HepG2 (cell line): ENCODE results near the gene CDK2. TPM values are rescaled to one million over a fixed set of nuclear protein-coding genes. Genes with fewer than 3 reads are reported as not detected.

Experiments used
- ATAC-seq: fragments of 200-7000 bp; cut with Tn5 transposase; 3 replicates; pipeline ENCODE4 v1.9.1; 2020; ENCODE audit warnings: mild to moderate bottlenecking, moderate library complexity
- BruUV-seq: library from RNA; stranded (reverse); fragments of 400-500 nt; replicated peaks from 2 replicates; lab custom pipeline; 2021; lab: Mats Ljungman, UMichigan
- CTCF ChIA-PET: fragments of 300-600 bp; formaldehyde crosslinking; extraction: SDS; loops from one replicate; lab custom pipeline; 2021; ENCODE audit warnings: low total read pairs, inconsistent platforms, low intra/inter-chr PET ratio; lab: Yijun Ruan, JAX
- POLR2A ChIA-PET: fragments of 350-600 bp; sonication (Branson Sonifier 250); formaldehyde crosslinking; loops from one replicate; lab custom pipeline; 2020; ENCODE audit warnings: antibody characterized with exemption, inconsistent platforms; lab: Yijun Ruan, JAX
- DNase-seq: peaks from one replicate; pipeline ENCODE4 v3.0.0-alpha.2; 2015; ENCODE audit warnings: low spot score
- FAIRE-seq: peaks from 3 replicates; lab custom pipeline; 2011; peaks lifted over from hg19 to GRCh38; lab: Jason Lieb, UNC
- H2AFZ ChIP-seq: one replicate; pipeline ENCODE4 v1.6.1; 2011; ENCODE audit warnings: low read length, inconsistent platforms
- H3K27ac ChIP-seq: fragments of 300-600 bp; 3 replicates; pipeline ENCODE4 v1.8.0; 2011; ENCODE audit warnings: mixed run types, mild to moderate bottlenecking, mixed read lengths, low read length, inconsistent platforms; ENCODE audit not compliant: insufficient read depth; ENCODE audit errors: extremely low read length
- H3K27me3 ChIP-seq, 2 experiments: fragments of 200-600 bp in 1 of 2; 2 replicates in 1 of 2; 3 replicates in 1 of 2; pipeline versions ENCODE4 v1.6.0 to v1.8.0; 2011; ENCODE audit warnings: low read length in 2 of 2, mild to moderate bottlenecking in 2 of 2, moderate library complexity in 2 of 2, inconsistent platforms in 1 of 2; ENCODE audit not compliant: insufficient read depth in 2 of 2, control insufficient read depth in 1 of 2
- H3K36me3 ChIP-seq, 2 experiments: fragments of 200-600 bp in 1 of 2; replicated peaks in 1 of 2; 2 replicates in 1 of 2; 3 replicates in 1 of 2; pipeline versions ENCODE4 v1.5.1 to v1.8.0; 2011; ENCODE audit warnings: low read length in 2 of 2, inconsistent platforms in 1 of 2; ENCODE audit not compliant: insufficient read depth in 2 of 2, control insufficient read depth in 1 of 2
- H3K4me1 ChIP-seq: 2 replicates; pipeline ENCODE4 v1.5.1; 2012; ENCODE audit warnings: low read length, inconsistent platforms; ENCODE audit not compliant: insufficient read depth
- H3K4me2 ChIP-seq: 2 replicates; pipeline ENCODE4 v1.6.0; 2011; ENCODE audit warnings: low read depth, low read length, inconsistent platforms
- H3K4me3 ChIP-seq, 3 experiments: fragments of 200-600 bp in 1 of 3; sonication (generic), shearing (Covaris generic) in 1 of 3; replicated peaks in 1 of 3; 2 replicates each; pipeline ENCODE4 v1.5.1; 2011 to 2016; ENCODE audit warnings: low read length in 3 of 3, inconsistent platforms in 2 of 3, low read depth in 2 of 3, mild to moderate bottlenecking in 2 of 3, control low read depth in 1 of 3, mixed read lengths in 1 of 3; ENCODE audit not compliant: insufficient read depth in 1 of 3
- H3K79me2 ChIP-seq: one replicate; pipeline ENCODE4 v1.6.1; 2011; ENCODE audit warnings: low read length, inconsistent platforms; ENCODE audit not compliant: insufficient read depth
- H3K9ac ChIP-seq: 2 replicates; pipeline ENCODE4 v1.6.0; 2011; ENCODE audit warnings: mild to moderate bottlenecking, low read depth, low read length, inconsistent platforms; ENCODE audit not compliant: insufficient read depth
- H3K9me3 ChIP-seq: 2 replicates; pipeline ENCODE4 v1.5.1; 2012; ENCODE audit warnings: mild to moderate bottlenecking, low read length
- H4K20me1 ChIP-seq: 2 replicates; pipeline ENCODE4 v1.6.0; 2011; ENCODE audit warnings: inconsistent platforms, mild to moderate bottlenecking, low read length, moderate library complexity; ENCODE audit not compliant: insufficient read depth
- ARNT2 ChIP-seq: sonication (generic); formaldehyde crosslinking; IDR thresholded peaks from 2 replicates; pipeline ENCODE4 v1.8.0; 2022; ENCODE audit warnings: mild to moderate bottlenecking, low read depth, missing genetic modification reagents, moderate library complexity
- CEBPB ChIP-seq: IDR thresholded peaks from 2 replicates; pipeline ENCODE4 v1.6.1; 2011; ENCODE audit warnings: low read depth, low read length, improper control_type of control experiment, borderline replicate concordance
- HMGA1 ChIP-seq: sonication (generic); formaldehyde crosslinking; conservative IDR thresholded peaks from 2 replicates; pipeline ENCODE4 v1.4.0; 2020; ENCODE audit warnings: missing genetic modification reagents
- NCOA2 ChIP-seq: sonication (generic); formaldehyde crosslinking; IDR thresholded peaks from 2 replicates; pipeline ENCODE4 v1.8.0; 2022; ENCODE audit warnings: inconsistent platforms
- NFRKB ChIP-seq: fragments of 450-650 bp; IDR thresholded peaks from 2 replicates; pipeline ENCODE4 v1.6.1; 2017
- NR2F2 ChIP-seq: IDR thresholded peaks from 2 replicates; pipeline ENCODE4 v1.6.1; 2012; ENCODE audit warnings: low read depth, inconsistent platforms, borderline replicate concordance
- NR3C1 ChIP-seq: sonication (generic); formaldehyde crosslinking; IDR thresholded peaks from 2 replicates; pipeline ENCODE4 v1.4.0; 2020; ENCODE audit warnings: missing genetic modification reagents
- PAF1 ChIP-seq: IDR thresholded peaks from 2 replicates; pipeline ENCODE4 v1.6.1; 2016; ENCODE audit warnings: missing genetic modification reagents, missing compliant biosample characterization
- PITX1 ChIP-seq: sonication (generic); formaldehyde crosslinking; IDR thresholded peaks from 2 replicates; pipeline ENCODE4 v1.5.1; 2020; ENCODE audit warnings: mild to moderate bottlenecking, missing genetic modification reagents
- SAFB2 ChIP-seq: sonication (generic); formaldehyde crosslinking; IDR thresholded peaks from 2 replicates; pipeline ENCODE4 v1.5.1; 2020; ENCODE audit warnings: missing genetic modification reagents, low read depth, mild to moderate bottlenecking, borderline replicate concordance
- SETDB1 ChIP-seq: sonication (generic); formaldehyde crosslinking; IDR thresholded peaks from 2 replicates; pipeline ENCODE4 v1.5.1; 2020; ENCODE audit warnings: missing genetic modification reagents, mild to moderate bottlenecking, borderline replicate concordance
- SIX4 ChIP-seq: sonication (generic); formaldehyde crosslinking; IDR thresholded peaks from 2 replicates; pipeline ENCODE4 v1.4.0; 2020; ENCODE audit warnings: missing genetic modification reagents
- TRIM24 ChIP-seq: sonication (generic); formaldehyde crosslinking; IDR thresholded peaks from 2 replicates; pipeline ENCODE4 v1.8.0; 2022; ENCODE audit warnings: mild to moderate bottlenecking, missing genetic modification reagents
- ZNF318 ChIP-seq: sonication (generic); formaldehyde crosslinking; IDR thresholded peaks from 2 replicates; pipeline ENCODE4 v1.4.0; 2020; ENCODE audit warnings: mild to moderate bottlenecking, missing genetic modification reagents
- ZNF570 ChIP-seq: sonication (generic); formaldehyde crosslinking; IDR thresholded peaks from 2 replicates; pipeline ENCODE4 v1.4.0; 2020; ENCODE audit warnings: mild to moderate bottlenecking, missing genetic modification reagents, borderline replicate concordance
- ZNF691 ChIP-seq: sonication (generic); formaldehyde crosslinking; IDR thresholded peaks from 2 replicates; pipeline ENCODE4 v1.4.0; 2020; ENCODE audit warnings: missing genetic modification reagents, low read depth, mild to moderate bottlenecking, borderline replicate concordance
- ZNF703 ChIP-seq: sonication (generic); formaldehyde crosslinking; IDR thresholded peaks from 2 replicates; pipeline ENCODE4 v1.5.1; 2020; ENCODE audit warnings: missing genetic modification reagents, mild to moderate bottlenecking, moderate library complexity, borderline replicate concordance
- WGBS: methylation state at CpG from one replicate; pipeline ENCODE4 v1.1.6; 2017; ENCODE audit warnings: low lambda C conversion rate; 5-methylcytosine and 5-hydroxymethylcytosine counted together
- in situ Hi-C: cut with HindIII; loops from 2 replicates; pipeline ENCODE4 v1.10.0; 2017; ENCODE audit warnings: low pct_unique_long_range_greater_than_20kb; ENCODE audit not compliant: extremely low pct_ligation_motif_present
- intact Hi-C: fragments of 100-400 bp; cut with micrococcal nuclease; formaldehyde crosslinking; loops from one replicate; pipeline ENCODE4 v1.10.0; 2022; ENCODE audit not compliant: unreplicated experiment
- polyA plus RNA-seq, 8 experiments: library from polyadenylated mRNA; depleted of rRNA in 3 of 8; stranded (reverse) in 7 of 8; unstranded in 1 of 8; fragments of >200 nt; fragmentation: Illumina TruSeq in 4 of 8; extraction: Trizol in 4 of 8; gene quantifications; 2 replicates each; pipeline versions ENCODE4 v1.2.1 to v1.2.3, GENCODE V29; 2011 to 2016; ENCODE audit warnings: low read depth in 4 of 8, missing spikeins in 1 of 8, mixed read lengths in 1 of 8; ENCODE audit not compliant: insufficient read depth in 1 of 8
- total RNA-seq, 5 experiments: library from RNA; depleted of rRNA; stranded (reverse); fragments of >200 nt; fragmentation: Illumina TruSeq; extraction: Trizol; gene quantifications; 2 replicates each; pipeline ENCODE4 v1.2.3, GENCODE V29; 2016; ENCODE audit warnings: low read depth in 1 of 5

CDK2 gene
- total and polyA plus RNA-seq, 2 of the 13 experiments (the other 11 are each of a cell fraction or from before 2014, with no cell fraction given): 47.5 to 52.6 TPM

GRCh38 chr12:56018356-56018755 lies 51.7 kb downstream of the CDK2 start:
- BruUV-seq: no TSS peak
- H3K4me1 ChIP-seq: peaks cover 62% of the 10 kb centered on the region
- TF ChIP-seq TRIM24: no peak
- no peak for TF ChIP-seq ZNF691 (CRISPR knock-in tag)
- no peak for TF ChIP-seq NR3C1 (CRISPR knock-in tag)
- no peak for TF ChIP-seq ZNF318 (CRISPR knock-in tag)
- no peak for TF ChIP-seq ZNF570 (CRISPR knock-in tag)
- no peak for TF ChIP-seq ZNF703 (CRISPR knock-in tag)
- TF ChIP-seq HMGA1 (CRISPR knock-in tag): no peak
- no peak for TF ChIP-seq NCOA2 (CRISPR knock-in tag)
- TF ChIP-seq CEBPB: no peak
- TF ChIP-seq SAFB2 (CRISPR knock-in tag): no peak
- no peak for TF ChIP-seq NFRKB
- no peak for TF ChIP-seq PAF1 (CRISPR knock-in tag)
- TF ChIP-seq PITX1 (CRISPR knock-in tag): no peak
- TF ChIP-seq SIX4: no peak
- TF ChIP-seq ARNT2 (CRISPR knock-in tag): no peak
- no peak for TF ChIP-seq NR2F2
- no peak for TF ChIP-seq SETDB1 (CRISPR knock-in tag)

More at GRCh38 chr12:56018356-56018755, 51.7 kb downstream of the CDK2 start:
- intact Hi-C loops: no loop called here
- Histone ChIP-seq H2AFZ (no peak overlapping the region), H3K79me2 (no peaks in the 10 kb centered on the region), H3K9ac (no peak overlapping the region), H3K4me2 (no peak overlapping the region), H3K36me3 (no peaks in the 10 kb centered on the region), H3K27ac (peak overlapping the region; percentile 8), H4K20me1 (no peaks in the 10 kb centered on the region), H3K4me3 (no peak overlapping the region), H3K27me3 (no peaks in the 10 kb centered on the region), H3K9me3 (no peaks in the 10 kb centered on the region)
- in situ Hi-C loops: no loop called here
- POLR2A ChIA-PET: no interaction called here
- FAIRE-seq (no peak), DNase-seq (no peak), ATAC-seq (no peak)
- 92% methylated on average over 1 of the region's 1 CpG for WGBS
- CTCF ChIA-PET: no interaction called here
